Activated CD8-positive, alpha-beta memory T cell treated with anti-CD3 and anti-CD28 coated beads, Interleukin-2, amount 10 ng/mL, durations not matched to agents 7 days and 5 days (primary cell): ENCODE data around the gene GOLGA6L10. TPM values are rescaled to one million over a fixed set of nuclear protein-coding genes. Genes with fewer than 3 reads are reported as not detected.
"Not testable (repeated sequence)": the region's sequence is repeated elsewhere in the genome, so short reads cannot be mapped to it uniquely, and the experiment has no call there.

Experiments
- ATAC-seq: fragments of 150-1000 bp; cut with Tn5 transposase; one replicate; pipeline ENCODE4 v1.10.0; 2021; ENCODE audit warnings: moderate library complexity
- CTCF ChIA-PET: fragments of 350-600 bp; sonication (Branson Sonifier 250); formaldehyde crosslinking; loops from one replicate; lab custom pipeline; 2021; ENCODE audit warnings: antibody characterized with exemption; lab: Charles Lee
- DNase-seq: peaks from one replicate; pipeline ENCODE4 v3.0.0-alpha.2; 2020
- H3K27ac Mint-ChIP-seq: one replicate; pipeline ENCODE4 v1.8.0; 2021; ENCODE audit warnings: mild to moderate bottlenecking, mixed read lengths
- H3K27me3 Mint-ChIP-seq: one replicate; pipeline ENCODE4 v1.8.0; 2021; ENCODE audit warnings: mixed read lengths
- H3K36me3 Mint-ChIP-seq: one replicate; pipeline ENCODE4 v1.8.0; 2021; ENCODE audit warnings: mild to moderate bottlenecking, mixed read lengths
- H3K4me1 Mint-ChIP-seq: one replicate; pipeline ENCODE4 v1.8.0; 2021; ENCODE audit warnings: mixed read lengths
- H3K4me3 Mint-ChIP-seq: one replicate; pipeline ENCODE4 v1.8.0; 2021; ENCODE audit warnings: mild to moderate bottlenecking, moderate library complexity, mixed read lengths
- H3K9me3 Mint-ChIP-seq: one replicate; pipeline ENCODE4 v1.8.0; 2022; ENCODE audit warnings: low read depth, mixed read lengths
- total RNA-seq, 2 experiments: library from RNA; stranded (reverse); gene quantifications; one replicate each; pipeline ENCODE4 v1.2.3, GENCODE V29; 2021

GOLGA6L10 gene
- total RNA-seq, 2 experiments from 2014 or later, result 0.91 to 2.2 TPM

GRCh38 chr15:82336180-82336647, 13.1 kb downstream of the GOLGA6L10 start:
- DNase-seq, H3K4me3 Mint-ChIP-seq, H3K9me3 Mint-ChIP-seq, CTCF ChIA-PET, H3K36me3 Mint-ChIP-seq, H3K27me3 Mint-ChIP-seq, ATAC-seq, H3K4me1 Mint-ChIP-seq, H3K27ac Mint-ChIP-seq: not testable (repeated sequence)

GRCh38 chr15:82335006-82335405, 14.3 kb downstream of the GOLGA6L10 start:
- H3K27me3 Mint-ChIP-seq, H3K27ac Mint-ChIP-seq, ATAC-seq, CTCF ChIA-PET, H3K4me1 Mint-ChIP-seq, H3K4me3 Mint-ChIP-seq, H3K36me3 Mint-ChIP-seq, H3K9me3 Mint-ChIP-seq: not testable (repeated sequence)
- peak; percentile 7 for DNase-seq

- H3K9me3 Mint-ChIP-seq, CTCF ChIA-PET, ATAC-seq, H3K4me1 Mint-ChIP-seq, H3K4me3 Mint-ChIP-seq, H3K27ac Mint-ChIP-seq, H3K27me3 Mint-ChIP-seq, DNase-seq, H3K36me3 Mint-ChIP-seq: not testable (repeated sequence)
Observed at GRCh38 chr15:82334554-82334932, 14.7 kb downstream of the GOLGA6L10 start.

GRCh38 chr15:82333603-82334553, 15.4 kb downstream of the GOLGA6L10 start:
- ATAC-seq, H3K4me1 Mint-ChIP-seq, CTCF ChIA-PET, DNase-seq, H3K27me3 Mint-ChIP-seq, H3K9me3 Mint-ChIP-seq, H3K36me3 Mint-ChIP-seq, H3K4me3 Mint-ChIP-seq, H3K27ac Mint-ChIP-seq: not testable (repeated sequence)

- CTCF ChIA-PET, H3K4me1 Mint-ChIP-seq, H3K27ac Mint-ChIP-seq, H3K4me3 Mint-ChIP-seq, ATAC-seq, H3K27me3 Mint-ChIP-seq, DNase-seq, H3K36me3 Mint-ChIP-seq, H3K9me3 Mint-ChIP-seq: not testable (repeated sequence)
Observed at GRCh38 chr15:82332711-82333602, 16.3 kb downstream of the GOLGA6L10 start.

GRCh38 chr15:82331576-82332304, 17.5 kb downstream of the GOLGA6L10 start:
- CTCF ChIA-PET, H3K9me3 Mint-ChIP-seq, H3K36me3 Mint-ChIP-seq, H3K27me3 Mint-ChIP-seq, H3K4me1 Mint-ChIP-seq, H3K27ac Mint-ChIP-seq, H3K4me3 Mint-ChIP-seq: not testable (repeated sequence)
- peak; percentile 91 for ATAC-seq
- peak; percentile 53 for DNase-seq

- H3K9me3 Mint-ChIP-seq, DNase-seq, ATAC-seq, H3K4me3 Mint-ChIP-seq, H3K27me3 Mint-ChIP-seq, CTCF ChIA-PET, H3K36me3 Mint-ChIP-seq, H3K27ac Mint-ChIP-seq, H3K4me1 Mint-ChIP-seq: not testable (repeated sequence)
Observed at GRCh38 chr15:82330921-82331320, 18.4 kb downstream of the GOLGA6L10 start.

GRCh38 chr15:82329039-82329438, 20.2 kb downstream of the GOLGA6L10 start:
- ATAC-seq, H3K4me3 Mint-ChIP-seq: not testable (repeated sequence)

GRCh38 chr15:82327372-82327771, 21.9 kb downstream of the GOLGA6L10 start:
- H3K4me3 Mint-ChIP-seq, H3K36me3 Mint-ChIP-seq, H3K9me3 Mint-ChIP-seq, H3K27me3 Mint-ChIP-seq, DNase-seq, H3K4me1 Mint-ChIP-seq, H3K27ac Mint-ChIP-seq, ATAC-seq, CTCF ChIA-PET: not testable (repeated sequence)

More at GRCh38 chr15:82329039-82329438, 20.2 kb downstream of the GOLGA6L10 start:
- H3K9me3 Mint-ChIP-seq, DNase-seq, H3K27me3 Mint-ChIP-seq, H3K27ac Mint-ChIP-seq, CTCF ChIA-PET, H3K36me3 Mint-ChIP-seq, H3K4me1 Mint-ChIP-seq: not testable (repeated sequence)

GRCh38 chr15:82326896-82327295, 22.4 kb downstream of the GOLGA6L10 start:
- H3K9me3 Mint-ChIP-seq, ATAC-seq, H3K27ac Mint-ChIP-seq, H3K4me3 Mint-ChIP-seq, CTCF ChIA-PET, H3K36me3 Mint-ChIP-seq, H3K4me1 Mint-ChIP-seq, DNase-seq, H3K27me3 Mint-ChIP-seq: not testable (repeated sequence)

GRCh38 chr15:82325646-82326045, 23.6 kb downstream of the GOLGA6L10 start:
- H3K36me3 Mint-ChIP-seq, ATAC-seq, H3K27me3 Mint-ChIP-seq, DNase-seq, CTCF ChIA-PET, H3K9me3 Mint-ChIP-seq, H3K4me1 Mint-ChIP-seq, H3K27ac Mint-ChIP-seq, H3K4me3 Mint-ChIP-seq: not testable (repeated sequence)

GRCh38 chr15:82324831-82325230, 24.4 kb downstream of the GOLGA6L10 start:
- H3K4me1 Mint-ChIP-seq, H3K36me3 Mint-ChIP-seq, H3K4me3 Mint-ChIP-seq, ATAC-seq, H3K9me3 Mint-ChIP-seq, CTCF ChIA-PET, H3K27me3 Mint-ChIP-seq, H3K27ac Mint-ChIP-seq, DNase-seq: not testable (repeated sequence)

GRCh38 chr15:82322488-82322887, 26.8 kb downstream of the GOLGA6L10 start:
- H3K9me3 Mint-ChIP-seq, H3K36me3 Mint-ChIP-seq, H3K4me3 Mint-ChIP-seq, DNase-seq, H3K4me1 Mint-ChIP-seq, H3K27me3 Mint-ChIP-seq, H3K27ac Mint-ChIP-seq, CTCF ChIA-PET, ATAC-seq: not testable (repeated sequence)
